ENCODE results near the gene ASIC4. TPM values are rescaled to one million over a fixed set of nuclear protein-coding genes. Genes with fewer than 3 reads are reported as not detected.

Gene ASIC4
- total and polyA plus RNA-seq, 8 donors = 0.04 to 0.38 (median 0.18) TPM; not detected in 4

- intact Hi-C loops (cut with DNase I) = no loop called here
- Histone ChIP-seq H3K4me3 (no peak overlapping the region), H3K4me1 (peaks cover 0 to 7% (median 6%) of the 10 kb centered on the region in 3 donors), H3K27ac (no peak overlapping the region), H3K9me3 (no peaks in the 10 kb centered on the region), H3K27me3 (peaks cover 0 to 8% (median 0%) of the 10 kb centered on the region in 4 donors), H3K36me3 (no peaks in the 10 kb centered on the region)
- WGBS, 2 donors = 84 to 87% methylated on average over 17 of the region's 17 CpGs
- DNase-seq = peak in 2 of 6 donors; percentile 8 to 47
- ATAC-seq = no peak
- TF ChIP-seq, protein P1, sequence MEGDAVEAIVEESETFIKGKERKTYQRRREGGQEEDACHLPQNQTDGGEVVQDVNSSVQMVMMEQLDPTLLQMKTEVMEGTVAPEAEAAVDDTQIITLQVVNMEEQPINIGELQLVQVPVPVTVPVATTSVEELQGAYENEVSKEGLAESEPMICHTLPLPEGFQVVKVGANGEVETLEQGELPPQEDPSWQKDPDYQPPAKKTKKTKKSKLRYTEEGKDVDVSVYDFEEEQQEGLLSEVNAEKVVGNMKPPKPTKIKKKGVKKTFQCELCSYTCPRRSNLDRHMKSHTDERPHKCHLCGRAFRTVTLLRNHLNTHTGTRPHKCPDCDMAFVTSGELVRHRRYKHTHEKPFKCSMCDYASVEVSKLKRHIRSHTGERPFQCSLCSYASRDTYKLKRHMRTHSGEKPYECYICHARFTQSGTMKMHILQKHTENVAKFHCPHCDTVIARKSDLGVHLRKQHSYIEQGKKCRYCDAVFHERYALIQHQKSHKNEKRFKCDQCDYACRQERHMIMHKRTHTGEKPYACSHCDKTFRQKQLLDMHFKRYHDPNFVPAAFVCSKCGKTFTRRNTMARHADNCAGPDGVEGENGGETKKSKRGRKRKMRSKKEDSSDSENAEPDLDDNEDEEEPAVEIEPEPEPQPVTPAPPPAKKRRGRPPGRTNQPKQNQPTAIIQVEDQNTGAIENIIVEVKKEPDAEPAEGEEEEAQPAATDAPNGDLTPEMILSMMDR (IDR thresholded peaks at IDR 0.05) = no peak
- no peak for FAIRE-seq
These were observed 26.0 kb upstream of the ASIC4 start for GRCh38 chr2:219488149-219488843.

DNA sequence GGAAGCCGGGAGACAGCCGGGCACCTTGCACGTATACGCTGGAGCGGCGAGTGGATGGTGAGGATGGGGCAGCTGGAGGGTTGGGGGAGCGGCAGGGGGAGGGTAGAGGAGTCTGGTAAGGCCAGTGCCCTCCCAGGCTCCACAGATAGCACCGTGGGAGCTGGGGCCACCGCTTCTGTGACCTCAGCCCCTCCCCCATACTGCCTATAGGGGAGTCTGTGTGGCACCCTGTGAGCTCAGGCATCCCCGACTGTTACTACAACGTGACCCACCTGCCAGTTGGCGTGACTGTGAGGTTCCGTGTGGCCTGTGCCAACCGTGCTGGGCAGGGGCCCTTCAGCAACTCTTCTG lies 25.5 kb upstream of the ASIC4 start:
- 81 to 89% methylated on average over 14 of the region's 14 CpGs for WGBS, 2 donors
- peaks cover 0 to 7% (median 6%) of the 10 kb centered on the region in 3 donors for H3K4me1 ChIP-seq
- TF ChIP-seq, protein P1 (IDR thresholded peaks at IDR 0.05) = no peak
- H3K4me3 ChIP-seq = no peak overlapping the region
- H3K27me3 ChIP-seq = peaks cover 0 to 6% (median 0%) of the 10 kb centered on the region in 4 donors
- DNase-seq (peak in 2 of 6 donors; percentile 19 to 62), ATAC-seq (no peak), FAIRE-seq (no peak)
- intact Hi-C loops (cut with DNase I) = no loop called here
- H3K9me3 ChIP-seq = no peaks in the 10 kb centered on the region
- no peak overlapping the region for H3K27ac ChIP-seq
- no peaks in the 10 kb centered on the region for H3K36me3 ChIP-seq

DNA sequence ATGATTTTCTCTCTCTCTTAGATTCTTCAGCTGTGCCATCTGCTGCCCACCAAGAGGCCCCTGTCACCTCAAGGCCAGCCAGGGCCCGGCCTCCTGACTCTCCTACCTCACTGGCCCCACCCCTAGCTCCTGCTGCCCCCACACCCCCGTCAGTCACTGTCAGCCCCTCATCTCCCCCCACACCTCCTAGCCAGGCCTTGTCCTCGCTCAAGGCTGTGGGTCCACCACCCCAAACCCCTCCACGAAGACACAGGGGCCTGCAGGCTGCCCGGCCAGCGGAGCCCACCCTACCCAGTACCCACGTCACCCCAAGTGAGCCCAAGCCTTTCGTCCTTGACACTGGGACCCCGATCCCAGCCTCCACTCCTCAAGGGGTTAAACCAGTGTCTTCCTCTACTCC lies 25.0 kb upstream of the ASIC4 start:
- WGBS, 2 donors = 71 to 82% methylated on average over 9 of the region's 9 CpGs
- peaks cover 0 to 2% (median 0%) of the 10 kb centered on the region in 4 donors for H3K27me3 ChIP-seq

GRCh38 chr2:219490186-219490585 lies 24.1 kb upstream of the ASIC4 start:
- no peak overlapping the region for H3K27ac ChIP-seq
- H3K27me3 ChIP-seq = no peaks in the 10 kb centered on the region
- H3K36me3 ChIP-seq = no peaks in the 10 kb centered on the region
- intact Hi-C loops (cut with DNase I) = no loop called here
- 86 to 90% methylated on average over 23 of the region's 23 CpGs for WGBS, 2 donors
- TF ChIP-seq, protein P1 (IDR thresholded peaks at IDR 0.05) = no peak
- no peak overlapping the region for H3K4me3 ChIP-seq
- FAIRE-seq (no peak), ATAC-seq (no peak), DNase-seq (peak in 1 of 6 donors; percentile 48)
- H3K9me3 ChIP-seq = no peaks in the 10 kb centered on the region
- H3K4me1 ChIP-seq = no peaks in the 10 kb centered on the region

More for the DNA sequence above, 25.0 kb upstream of the ASIC4 start:
- Histone ChIP-seq H3K4me3 (no peak overlapping the region), H3K9me3 (no peaks in the 10 kb centered on the region), H3K27ac (no peak overlapping the region), H3K4me1 (peaks cover 0 to 5% (median 3%) of the 10 kb centered on the region in 3 donors), H3K36me3 (no peaks in the 10 kb centered on the region)
- TF ChIP-seq, protein P1 (IDR thresholded peaks at IDR 0.05) = no peak
- FAIRE-seq (no peak), ATAC-seq (no peak), DNase-seq (peak in 1 of 6 donors; percentile 62)
- intact Hi-C loops (cut with DNase I) = no loop called here

DNA sequence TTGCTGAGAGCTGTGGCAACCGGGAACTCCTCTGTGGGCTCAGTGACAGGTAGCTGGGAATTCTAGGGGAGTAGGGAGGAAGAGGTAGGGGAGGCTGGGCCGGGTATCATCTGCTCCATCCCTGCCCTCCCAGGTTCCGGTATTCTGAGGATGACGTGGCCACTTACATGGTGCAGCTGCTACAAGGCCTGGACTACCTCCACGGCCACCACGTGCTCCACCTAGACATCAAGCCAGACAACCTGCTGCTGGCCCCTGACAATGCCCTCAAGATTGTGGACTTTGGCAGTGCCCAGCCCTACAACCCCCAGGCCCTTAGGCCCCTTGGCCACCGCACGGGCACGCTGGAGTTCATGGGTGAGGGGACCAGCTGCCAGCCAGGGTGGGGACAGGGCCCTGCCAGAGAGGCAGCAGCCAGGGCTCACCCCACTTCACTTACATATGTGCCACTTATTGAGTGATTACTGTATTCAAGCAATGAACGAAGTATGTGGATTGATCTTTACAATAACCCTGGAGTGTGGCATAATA lies 23.6 kb upstream of the ASIC4 start:
- Histone ChIP-seq H3K4me3 (no peak overlapping the region), H3K27ac (no peak overlapping the region), H3K27me3 (no peaks in the 10 kb centered on the region), H3K36me3 (no peaks in the 10 kb centered on the region), H3K4me1 (no peaks in the 10 kb centered on the region), H3K9me3 (no peaks in the 10 kb centered on the region)
- ATAC-seq (no peak), DNase-seq (peak in 1 of 6 donors; percentile 30), FAIRE-seq (no peak)
- WGBS, 2 donors = 80 to 88% methylated on average over 10 of the region's 10 CpGs
- intact Hi-C loops (cut with DNase I) = no loop called here
- TF ChIP-seq, protein P1 (IDR thresholded peaks at IDR 0.05) = no peak

All from pancreas (tissue), 10 donors.